SK-N-SH treated with all-trans-retinoic acid at 6 μM for 48 hours (cell line): ENCODE results near the gene HDDC2.

Experiments
- ATAC-seq: fragments of 200-7000 bp; cut with Tn5 transposase; 3 replicates; pipeline ENCODE4 v1.9.1; 2020; ENCODE audit warnings: mild to moderate bottlenecking, moderate library complexity
- ARNTL ChIP-seq: fragments of 450-650 bp; formaldehyde crosslinking; IDR thresholded peaks from 2 replicates; pipeline ENCODE4 v1.5.0; 2020; ENCODE audit warnings: low read depth, mild to moderate bottlenecking, moderate library complexity, borderline replicate concordance
- BACH2 ChIP-seq: fragments of 250-450 bp; sonication (Bioruptor Pico); IDR thresholded peaks from 2 replicates; pipeline ENCODE4 v1.9.0; 2021; ENCODE audit warnings: mild to moderate bottlenecking, borderline replicate concordance
- CSDC2 ChIP-seq: fragments of 250-450 bp; sonication (Bioruptor Pico); IDR thresholded peaks from 2 replicates; pipeline ENCODE4 v1.5.0; 2020; ENCODE audit warnings: mild to moderate bottlenecking, moderate library complexity
- ESRRG ChIP-seq: fragments of 250-450 bp; sonication (Bioruptor Pico); IDR thresholded peaks from 2 replicates; pipeline ENCODE4 v1.6.1; 2021; ENCODE audit warnings: mild to moderate bottlenecking
- GLIS3 ChIP-seq: fragments of 250-450 bp; sonication (Bioruptor Pico); IDR thresholded peaks from 2 replicates; pipeline ENCODE4 v1.5.0; 2020; ENCODE audit warnings: mild to moderate bottlenecking, moderate library complexity
- ISL1 ChIP-seq: fragments of 250-450 bp; sonication (Bioruptor Pico); IDR thresholded peaks from 2 replicates; pipeline ENCODE4 v2.1.2; 2022; ENCODE audit warnings: mild to moderate bottlenecking, moderate library complexity
- OSR1 ChIP-seq: fragments of 250-450 bp; sonication (Bioruptor Pico); IDR thresholded peaks from 2 replicates; pipeline ENCODE4 v1.8.0; 2022; ENCODE audit warnings: moderate library complexity, mild to moderate bottlenecking, inconsistent platforms
- PATZ1 ChIP-seq: fragments of 250-450 bp; sonication (Bioruptor Pico); IDR thresholded peaks from 2 replicates; pipeline ENCODE4 v1.8.0; 2020; ENCODE audit warnings: mild to moderate bottlenecking, moderate library complexity, borderline replicate concordance
- PPARA ChIP-seq: fragments of 250-450 bp; sonication (Bioruptor Pico); IDR thresholded peaks from 2 replicates; pipeline ENCODE4 v1.5.0; 2020; ENCODE audit warnings: mild to moderate bottlenecking, borderline replicate concordance
- SNAI2 ChIP-seq: fragments of 250-450 bp; sonication (Bioruptor Pico); IDR thresholded peaks from 2 replicates; pipeline ENCODE4 v1.5.0; 2020; ENCODE audit warnings: mild to moderate bottlenecking, moderate library complexity
- TCF4 ChIP-seq: fragments of 250-450 bp; sonication (Bioruptor Pico); IDR thresholded peaks from 2 replicates; pipeline ENCODE4 v1.8.0; 2021; ENCODE audit warnings: mild to moderate bottlenecking, moderate library complexity, borderline replicate concordance
- TSHZ2 ChIP-seq: fragments of 250-450 bp; sonication (Bioruptor Pico); IDR thresholded peaks from 2 replicates; pipeline ENCODE4 v1.5.0; 2020; ENCODE audit warnings: mild to moderate bottlenecking, moderate library complexity
- ZC3H10 ChIP-seq: fragments of 250-450 bp; sonication (Bioruptor Pico); IDR thresholded peaks from 2 replicates; pipeline ENCODE4 v1.5.1; 2021; ENCODE audit warnings: mild to moderate bottlenecking, moderate library complexity
- ZFP3 ChIP-seq: fragments of 250-450 bp; sonication (Bioruptor Pico); IDR thresholded peaks from 2 replicates; pipeline ENCODE4 v1.5.0; 2020; ENCODE audit warnings: mild to moderate bottlenecking, moderate library complexity
- ZFP30 ChIP-seq: fragments of 450-650 bp; formaldehyde crosslinking; IDR thresholded peaks from 2 replicates; pipeline ENCODE4 v1.5.0; 2022; ENCODE audit warnings: mild to moderate bottlenecking, moderate library complexity
- ZNF70 ChIP-seq: fragments of 450-650 bp; formaldehyde crosslinking; IDR thresholded peaks from 2 replicates; pipeline ENCODE4 v1.5.0; 2020; ENCODE audit warnings: mild to moderate bottlenecking, moderate library complexity
- ZNF8 ChIP-seq: fragments of 450-650 bp; formaldehyde crosslinking; IDR thresholded peaks from 2 replicates; pipeline ENCODE4 v1.5.0; 2020; ENCODE audit warnings: mild to moderate bottlenecking, moderate library complexity
- TF ChIP-seq, protein P1 (sequence below): fragments of 250-450 bp; sonication (Bioruptor Pico); IDR thresholded peaks from 2 replicates; pipeline ENCODE4 v1.5.1; 2020; ENCODE audit warnings: low read depth, mild to moderate bottlenecking, moderate library complexity
- TF ChIP-seq, protein P2 (sequence below): fragments of 250-450 bp; sonication (Bioruptor Pico); IDR thresholded peaks from 2 replicates; pipeline ENCODE4 v1.5.1; 2021; ENCODE audit warnings: mild to moderate bottlenecking, moderate library complexity

The HDDC2 gene

GRCh38 chr6:125294036-125294435 lies 7.7 kb downstream of the HDDC2 start:
- ATAC-seq = no peak; the same call in 2 of the 3 replicates
- TF ChIP-seq GLIS3 (CRISPR knock-in tag) (no peak), TCF4 (no peak), ZFP3 (CRISPR knock-in tag) (no peak), OSR1 (CRISPR knock-in tag) (no peak), ZNF8 (CRISPR knock-in tag) (no peak), ESRRG (CRISPR knock-in tag) (no peak)
- TF ChIP-seq, protein P1, sequence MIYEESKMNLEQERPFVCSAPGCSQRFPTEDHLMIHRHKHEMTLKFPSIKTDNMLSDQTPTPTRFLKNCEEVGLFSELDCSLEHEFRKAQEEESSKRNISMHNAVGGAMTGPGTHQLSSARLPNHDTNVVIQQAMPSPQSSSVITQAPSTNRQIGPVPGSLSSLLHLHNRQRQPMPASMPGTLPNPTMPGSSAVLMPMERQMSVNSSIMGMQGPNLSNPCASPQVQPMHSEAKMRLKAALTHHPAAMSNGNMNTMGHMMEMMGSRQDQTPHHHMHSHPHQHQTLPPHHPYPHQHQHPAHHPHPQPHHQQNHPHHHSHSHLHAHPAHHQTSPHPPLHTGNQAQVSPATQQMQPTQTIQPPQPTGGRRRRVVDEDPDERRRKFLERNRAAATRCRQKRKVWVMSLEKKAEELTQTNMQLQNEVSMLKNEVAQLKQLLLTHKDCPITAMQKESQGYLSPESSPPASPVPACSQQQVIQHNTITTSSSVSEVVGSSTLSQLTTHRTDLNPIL (CRISPR knock-in tag) = no peak
- TF ChIP-seq, protein P2, sequence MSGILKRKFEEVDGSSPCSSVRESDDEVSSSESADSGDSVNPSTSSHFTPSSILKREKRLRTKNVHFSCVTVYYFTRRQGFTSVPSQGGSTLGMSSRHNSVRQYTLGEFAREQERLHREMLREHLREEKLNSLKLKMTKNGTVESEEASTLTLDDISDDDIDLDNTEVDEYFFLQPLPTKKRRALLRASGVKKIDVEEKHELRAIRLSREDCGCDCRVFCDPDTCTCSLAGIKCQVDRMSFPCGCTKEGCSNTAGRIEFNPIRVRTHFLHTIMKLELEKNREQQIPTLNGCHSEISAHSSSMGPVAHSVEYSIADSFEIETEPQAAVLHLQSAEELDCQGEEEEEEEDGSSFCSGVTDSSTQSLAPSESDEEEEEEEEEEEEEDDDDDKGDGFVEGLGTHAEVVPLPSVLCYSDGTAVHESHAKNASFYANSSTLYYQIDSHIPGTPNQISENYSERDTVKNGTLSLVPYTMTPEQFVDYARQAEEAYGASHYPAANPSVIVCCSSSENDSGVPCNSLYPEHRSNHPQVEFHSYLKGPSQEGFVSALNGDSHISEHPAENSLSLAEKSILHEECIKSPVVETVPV (CRISPR knock-in tag) = no peak
- TF ChIP-seq, all 23 proteins: peak for 0

DNA sequence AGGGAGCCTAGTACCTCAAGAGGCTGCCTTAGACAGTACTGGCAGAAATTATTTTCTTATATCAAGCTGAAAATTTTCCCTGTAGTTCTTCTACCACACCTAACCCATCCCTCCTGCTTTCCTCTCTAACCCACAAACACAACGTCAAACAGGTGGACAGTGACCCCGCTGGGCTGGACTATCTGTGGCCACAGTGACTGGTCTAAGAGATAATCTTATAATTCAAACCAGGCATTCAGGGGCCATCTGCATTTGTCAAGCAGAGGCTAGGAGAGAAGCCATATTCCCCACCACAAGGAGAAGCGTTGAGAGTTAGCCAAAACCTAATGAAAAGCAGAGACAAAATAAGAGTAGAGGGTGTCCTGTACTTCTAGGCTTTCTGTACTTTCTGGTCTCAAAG lies 8.2 kb downstream of the HDDC2 start:
- ATAC-seq = peak; percentile 69
- TF ChIP-seq PATZ1 (CRISPR knock-in tag) (no peak), TCF4 (peak; percentile 92; the same call in 1 of the 2 replicates), TSHZ2 (CRISPR knock-in tag) (peak; percentile 68), CSDC2 (no peak), ISL1 (no peak)

- no peak for ATAC-seq
- TF ChIP-seq ZFP3 (CRISPR knock-in tag) (no peak), ZNF8 (CRISPR knock-in tag) (no peak), ISL1 (no peak), ARNTL (CRISPR knock-in tag) (no peak), ZC3H10 (no peak), PPARA (CRISPR knock-in tag) (no peak), ZFP30 (no peak)
- TF ChIP-seq, protein P2 (CRISPR knock-in tag) = no peak
- TF ChIP-seq, protein P1 (CRISPR knock-in tag) = no peak
- TF ChIP-seq, all 23 proteins: peak for 0
Measured at GRCh38 chr6:125287718-125288117, 14.0 kb downstream of the HDDC2 start.

- no peak for ATAC-seq
- TF ChIP-seq ZC3H10 (no peak), ZFP3 (CRISPR knock-in tag) (no peak), TCF4 (no peak), ZFP30 (no peak), OSR1 (CRISPR knock-in tag) (no peak), PATZ1 (CRISPR knock-in tag) (no peak), CSDC2 (no peak), ISL1 (no peak), SNAI2 (CRISPR knock-in tag) (no peak), GLIS3 (CRISPR knock-in tag) (no peak), BACH2 (CRISPR knock-in tag) (no peak), ARNTL (CRISPR knock-in tag) (no peak), ZNF70 (CRISPR knock-in tag) (no peak)
Measured at GRCh38 chr6:125285936-125286335, 15.8 kb downstream of the HDDC2 start.
